Spleen (tissue), 11 donors: Measurements from ENCODE around the gene PQBP1. TPM values are rescaled to one million over a fixed set of nuclear protein-coding genes. Genes with fewer than 3 reads are reported as not detected.

Experiments
- DNase-seq: peaks from one replicate; pipeline ENCODE4 v3.0.0-alpha.2; 2020
- H3K27ac ChIP-seq, 8 donors: fragments of 200-600 bp; sonication (generic) in 7 of 8; 1 replicate in 4 of 8; 2 replicates in 4 of 8; pipeline versions ENCODE4 v1.5.0 to v1.8.0; 2016 to 2021; ENCODE audit warnings: inconsistent platforms in 4 of 8, mild to moderate bottlenecking in 4 of 8, moderate library complexity in 1 of 8
- H3K27me3 ChIP-seq, 7 donors: fragments of 200-600 bp; sonication (generic) in 6 of 7; replicated peaks in 1 of 7; 1 replicate in 4 of 7; 2 replicates in 3 of 7; pipeline versions ENCODE4 v1.5.0 to v1.8.0; 2016 to 2021; ENCODE audit warnings: inconsistent platforms in 3 of 7, mild to moderate bottlenecking in 1 of 7
- H3K36me3 ChIP-seq, 6 donors: fragments of 200-600 bp; sonication (generic) in 5 of 6; 1 replicate in 4 of 6; 2 replicates in 2 of 6; pipeline versions ENCODE4 v1.5.0 to v1.8.0; 2016 to 2021; ENCODE audit warnings: inconsistent platforms in 2 of 6
- H3K4me1 ChIP-seq, 6 donors: fragments of 200-600 bp; sonication (generic) in 5 of 6; 1 replicate in 3 of 6; 2 replicates in 3 of 6; pipeline versions ENCODE4 v1.5.0 to v1.8.0; 2016 to 2021; ENCODE audit warnings: inconsistent platforms in 3 of 6
- H3K4me3 ChIP-seq, 8 donors: fragments of 200-600 bp; sonication (generic) in 7 of 8; 1 replicate in 4 of 8; 2 replicates in 4 of 8; pipeline versions ENCODE4 v1.5.0 to v1.8.0; 2016 to 2021; ENCODE audit warnings: inconsistent platforms in 4 of 8, mild to moderate bottlenecking in 4 of 8, moderate library complexity in 2 of 8
- H3K9me3 ChIP-seq, 8 donors: fragments of 200-600 bp; sonication (generic) in 7 of 8; 1 replicate in 4 of 8; 2 replicates in 4 of 8; pipeline versions ENCODE4 v1.5.0 to v1.8.0; 2016 to 2021; ENCODE audit warnings: inconsistent platforms in 4 of 8
- CTCF ChIP-seq, 11 experiments: fragments of 200-600 bp in 7 of 11; fragments of 450-650 bp in 4 of 11; sonication (generic) in 4 of 11; IDR thresholded peaks in 8 of 11; conservative IDR thresholded peaks in 3 of 11; 1 replicate in 7 of 11; 2 replicates in 4 of 11; pipeline versions ENCODE4 v1.4.0 to v1.8.0; 2016 to 2021; ENCODE audit warnings: antibody characterized with exemption in 11 of 11, inconsistent platforms in 4 of 11, mild to moderate bottlenecking in 1 of 11
- POLR2A ChIP-seq, 3 donors: fragments of 450-650 bp; IDR thresholded peaks; one replicate each; pipeline ENCODE4 v1.5.1; 2017; ENCODE audit warnings: antibody characterized with exemption in 3 of 3, mild to moderate bottlenecking in 1 of 3
- POLR2AphosphoS5 ChIP-seq, 3 donors: sonication (generic); formaldehyde crosslinking; IDR thresholded peaks; one replicate each; pipeline ENCODE4 v1.5.1; 2017; ENCODE audit warnings: antibody characterized with exemption in 3 of 3
- WGBS, 5 donors: extraction: QIAGEN DNeasy Blood & Tissue Kit in 3 of 5; methylation state at CpG; one replicate each; pipeline versions ENCODE4 v1.1.5 to v1.1.7; 2013 to 2018; 5-methylcytosine and 5-hydroxymethylcytosine counted together
- intact Hi-C: fragments of 100-400 bp; cut with DNase I; formaldehyde crosslinking; loops from one replicate; pipeline ENCODE4 v1.15.0; 2023; ENCODE audit warnings: low total_unique reads
- polyA plus RNA-seq, 3 donors: library from polyadenylated mRNA; stranded (reverse); fragments of 200-250 nt; gene quantifications; one replicate each; pipeline ENCODE4 v1.2.1, GENCODE V29; 2013
- total RNA-seq, 7 donors: library from RNA; depleted of rRNA in 3 of 7; stranded (reverse); fragments of >200 nt in 3 of 7; fragmentation: NEBNext Ultra II Directional in 4 of 7; extraction: Animal tissue kit (Norgen Biotek cat#: 25700) in 4 of 7; gene quantifications; one replicate each; pipeline versions ENCODE4 v1.1.0 to v1.2.1, GENCODE V29; 2016 to 2021
- donor health status: healthy with polysubstance abuse.
- donor health status: DM: no; HTN: no; CAD: no; lungs with moderate emphysema.
- donor health status: DM: no; HTN: no; CAD: no.
- donor health status: Bipolar disorder and iron deficiency.
- donor health status: healthy.
- donor health status: DM: no; HTN: no; CAD: no.
- donor health status: DM: yes; HTN: yes; CAD: no.

Gene PQBP1
- total and polyA plus RNA-seq, 10 donors: 53.5 to 97.3 (median 70.9) TPM

DNA sequence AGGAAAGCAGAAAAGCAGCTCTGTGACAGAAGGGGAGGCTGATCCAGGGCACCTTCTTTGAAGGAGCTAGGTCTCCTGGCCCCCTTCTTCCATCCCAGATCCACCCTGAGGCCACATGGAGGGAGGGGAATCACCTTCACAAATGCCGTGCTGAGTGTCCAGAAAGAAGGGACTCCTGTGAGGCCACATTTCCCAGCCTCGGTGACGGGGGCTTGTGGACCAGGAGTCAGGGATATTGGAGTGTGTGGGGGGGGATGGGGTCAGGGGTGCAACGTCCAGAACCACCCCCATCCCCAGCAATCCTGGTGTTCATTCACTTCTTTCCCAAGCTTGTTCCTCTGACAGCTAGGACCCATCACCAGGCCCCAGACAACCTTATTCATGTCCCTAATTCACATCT is 4.8 kb upstream of the PQBP1 start:
- Histone ChIP-seq H3K27me3 (peaks cover 0 to 7% (median 0%) of the 10 kb centered on the region in 7 donors), H3K9me3 (peaks cover 0 to 7% (median 0%) of the 10 kb centered on the region in 8 donors), H3K27ac (no peak overlapping the region), H3K4me1 (peaks cover 0 to 35% (median 14%) of the 10 kb centered on the region in 6 donors), H3K4me3 (no peak overlapping the region), H3K36me3 (peaks cover 0 to 27% (median 9%) of the 10 kb centered on the region in 6 donors)
- WGBS, 5 donors: 63 to 90% (median 81%) methylated on average over 3 to 4 of the region's 4 CpGs
- intact Hi-C loops: loop anchor here (10.0 kb wide), 2 partner anchors 52 to 88 kb away; partner anchors contain the start of gene HDAC6
- no peak for DNase-seq
- TF ChIP-seq POLR2AphosphoS5 (IDR thresholded peaks at IDR 0.05) (no peak), CTCF (IDR thresholded peaks at IDR 0.05 in 8 of 11, conservative IDR thresholded peaks at IDR 0.05 in 3 of 11) (no peak), POLR2A (IDR thresholded peaks at IDR 0.05) (no peak)

- TF ChIP-seq CTCF (IDR thresholded peaks at IDR 0.05 in 8 of 11, conservative IDR thresholded peaks at IDR 0.05 in 3 of 11) (no peak), POLR2A (IDR thresholded peaks at IDR 0.05) (no peak), POLR2AphosphoS5 (IDR thresholded peaks at IDR 0.05) (no peak)
- H3K9me3 ChIP-seq: peaks cover 0 to 7% (median 0%) of the 10 kb centered on the region in 8 donors
- peaks cover 0 to 40% (median 18%) of the 10 kb centered on the region in 6 donors for H3K4me1 ChIP-seq
- H3K27me3 ChIP-seq: peaks cover 0 to 7% (median 0%) of the 10 kb centered on the region in 7 donors
- DNase-seq: peak; percentile 71
- WGBS, 5 donors: 81 to 96% (median 87%) methylated on average over 6 to 16 of the region's 16 CpGs
- H3K27ac ChIP-seq: no peak overlapping the region
- peaks cover 0 to 27% (median 9%) of the 10 kb centered on the region in 6 donors for H3K36me3 ChIP-seq
- no peak overlapping the region for H3K4me3 ChIP-seq
- intact Hi-C loops: loop anchor here (10.0 kb wide), 2 partner anchors 51 to 89 kb away; partner anchors contain the start of gene HDAC6
Measured at GRCh38 chrX:48893556-48894348, 4.0 kb upstream of the PQBP1 start.

- DNase-seq: no peak
- H3K36me3 ChIP-seq: peaks cover 0 to 36% (median 12%) of the 10 kb centered on the region in 6 donors
- H3K27ac ChIP-seq: no peak overlapping the region
- peaks cover 2 to 51% (median 26%) of the 10 kb centered on the region in 6 donors for H3K4me1 ChIP-seq
- intact Hi-C loops: loop anchor here (10.0 kb wide), 2 partner anchors 50 to 90 kb away; partner anchors contain the start of gene HDAC6
- peaks cover 0 to 7% (median 0%) of the 10 kb centered on the region in 8 donors for H3K9me3 ChIP-seq
- H3K4me3 ChIP-seq: no peak overlapping the region
- 71 to 84% (median 77%) methylated on average over 4 to 6 of the region's 6 CpGs for WGBS, 5 donors
- peaks cover 0 to 7% (median 0%) of the 10 kb centered on the region in 7 donors for H3K27me3 ChIP-seq
- no peak for TF ChIP-seq CTCF (IDR thresholded peaks at IDR 0.05 in 8 of 11, conservative IDR thresholded peaks at IDR 0.05 in 3 of 11)
- no peak for TF ChIP-seq POLR2A (IDR thresholded peaks at IDR 0.05)
- no peak for TF ChIP-seq POLR2AphosphoS5 (IDR thresholded peaks at IDR 0.05)
Measured at GRCh38 chrX:48894891-48895290, 2.8 kb upstream of the PQBP1 start.

DNA sequence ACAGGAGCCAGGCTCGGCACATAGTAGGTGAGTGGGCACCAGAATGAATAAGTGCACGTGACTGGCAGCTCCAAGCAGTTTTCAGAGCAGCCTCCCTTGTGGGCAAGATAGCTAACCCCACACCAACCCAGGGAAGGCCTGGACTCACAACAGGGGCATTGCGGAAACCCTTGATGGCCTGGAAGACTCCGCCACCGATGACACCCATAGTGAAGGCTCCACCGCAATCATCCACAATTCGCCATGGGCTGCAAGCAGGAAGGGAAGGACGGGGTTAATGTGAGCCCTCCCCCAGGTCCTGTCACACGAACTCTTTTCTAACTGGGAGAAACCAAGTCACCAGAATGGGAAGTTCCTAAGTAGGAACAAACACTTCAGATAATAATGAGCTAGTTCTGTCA is 1.1 kb upstream of the PQBP1 start:
- intact Hi-C loops: loop anchor here (10.0 kb wide), 2 partner anchors 48 to 92 kb away; partner anchors contain the start of gene HDAC6
- 51 to 68% (median 60%) methylated on average over 9 of the region's 9 CpGs for WGBS, 5 donors
- DNase-seq: peak; percentile 58
- peak overlapping the region; percentile 47 to 81 (median 54) for H3K4me3 ChIP-seq
- peak overlapping the region in 7 of 8 donors; percentile 92 to 98 (median 96) for H3K27ac ChIP-seq
- peaks cover 0 to 7% (median 0%) of the 10 kb centered on the region in 8 donors for H3K9me3 ChIP-seq
- H3K4me1 ChIP-seq: peaks cover 2 to 47% (median 25%) of the 10 kb centered on the region in 6 donors
- peaks cover 0 to 52% (median 16%) of the 10 kb centered on the region in 6 donors for H3K36me3 ChIP-seq
- H3K27me3 ChIP-seq: peaks cover 0 to 3% (median 0%) of the 10 kb centered on the region in 7 donors
- no peak for TF ChIP-seq POLR2A (IDR thresholded peaks at IDR 0.05)
- TF ChIP-seq CTCF (IDR thresholded peaks at IDR 0.05 in 8 of 11, conservative IDR thresholded peaks at IDR 0.05 in 3 of 11): no peak
- TF ChIP-seq POLR2AphosphoS5 (IDR thresholded peaks at IDR 0.05): no peak
